8988T (cell line): ENCODE results near the gene ARHGEF12.

ENCODE experiments used
- DNase-seq: peaks from one replicate; pipeline ENCODE4 v3.0.0; 2011

The ARHGEF12 gene

GRCh38 chr11:120521176-120521575 is 185.0 kb downstream of the ARHGEF12 start:
- DNase-seq: no peak

DNA sequence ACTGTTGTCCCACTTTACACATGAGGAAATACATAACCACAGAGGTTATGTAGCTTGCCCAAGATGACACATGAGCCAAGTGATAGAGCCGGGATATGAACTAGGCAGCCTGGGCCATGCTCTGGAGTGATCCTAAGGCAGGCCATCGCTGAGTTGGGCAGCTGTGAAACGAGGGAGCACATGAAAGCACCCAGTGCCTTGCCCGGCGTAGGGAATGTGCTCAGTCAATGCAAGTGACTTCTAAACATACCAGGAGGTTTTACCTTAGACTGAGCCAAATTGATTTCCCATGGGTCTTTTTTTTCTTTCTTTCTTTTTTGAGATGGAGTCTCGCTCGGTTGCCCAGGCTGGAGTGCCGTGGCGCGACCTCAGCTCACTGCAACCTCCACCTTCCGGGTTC is 185.8 kb downstream of the ARHGEF12 start:
- DNase-seq: no peak

- DNase-seq: no peak
Observed at GRCh38 chr11:120522736-120523135, 186.5 kb downstream of the ARHGEF12 start.

- DNase-seq: no peak
Observed at GRCh38 chr11:120523196-120523595, 187.0 kb downstream of the ARHGEF12 start.

DNA sequence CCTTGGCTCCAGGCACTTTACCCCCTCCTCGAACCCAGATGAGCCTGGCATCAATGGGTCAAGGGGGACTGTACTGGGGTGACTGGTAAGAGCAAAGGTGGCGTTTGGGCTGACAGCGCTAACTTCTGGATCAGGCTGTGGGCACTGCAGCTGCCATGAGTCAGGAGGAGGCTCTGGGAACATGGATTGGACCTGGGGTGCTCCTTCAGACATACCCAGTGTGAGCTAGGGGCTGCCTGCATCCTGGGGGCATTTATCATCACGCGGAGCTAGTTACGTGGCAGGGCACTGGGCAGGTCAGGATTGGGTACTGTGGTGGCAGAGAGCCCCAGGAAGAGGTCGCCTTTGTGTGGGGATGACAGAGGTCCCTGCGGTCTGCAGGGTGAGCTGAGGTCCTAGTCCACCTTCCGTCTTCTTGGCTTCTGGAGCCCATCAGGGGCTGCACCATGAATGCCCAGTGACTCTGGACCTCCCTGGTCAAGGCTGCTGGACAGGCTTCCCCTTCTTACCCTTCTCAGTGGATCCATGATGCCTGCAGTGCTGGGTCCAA is 188.4 kb downstream of the ARHGEF12 start:
- no peak for DNase-seq

DNA sequence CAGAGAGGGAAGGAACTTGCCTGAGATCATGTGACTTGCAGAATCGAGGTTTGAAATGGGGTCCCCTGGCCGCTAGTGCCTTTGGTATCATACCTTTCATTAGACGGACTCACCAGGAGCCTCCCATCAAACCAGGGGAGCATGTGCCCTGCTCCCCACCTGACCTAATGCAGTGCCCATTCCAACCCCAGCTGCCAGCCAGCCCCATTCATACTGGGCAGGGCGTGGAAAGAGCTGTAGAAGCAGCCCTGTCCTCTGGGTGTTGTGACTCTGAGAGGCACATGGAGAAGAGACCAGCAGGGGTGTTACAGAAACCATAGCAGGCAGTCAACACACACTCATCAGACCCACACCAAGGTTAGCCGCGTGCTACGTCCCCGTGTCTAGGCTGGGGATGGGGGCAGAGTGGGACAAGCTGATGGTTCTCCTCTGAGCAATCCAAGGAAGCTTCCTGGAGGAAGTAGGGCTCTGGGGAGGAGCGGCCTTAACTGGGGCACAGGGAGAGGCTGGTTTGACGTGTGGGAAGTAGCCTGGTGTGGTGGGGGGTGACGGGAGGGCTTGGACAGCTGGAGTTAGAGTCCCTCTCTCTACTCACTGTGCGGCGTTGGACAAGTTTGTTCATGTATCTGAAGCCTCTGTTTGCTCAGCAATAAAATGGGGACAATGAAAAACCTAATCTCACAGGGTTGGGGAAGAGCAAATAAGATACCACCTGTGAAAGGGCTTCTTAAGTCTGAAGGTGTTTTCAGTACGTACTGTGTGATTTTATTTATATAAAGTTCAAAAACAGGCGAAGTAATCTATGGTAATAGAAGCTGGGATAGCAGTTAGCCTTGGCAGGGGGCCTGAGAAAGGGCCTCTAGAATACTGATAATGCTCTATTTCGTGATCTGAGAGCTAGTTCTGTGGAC is 189.3 kb downstream of the ARHGEF12 start:
- DNase-seq: no peak

DNA sequence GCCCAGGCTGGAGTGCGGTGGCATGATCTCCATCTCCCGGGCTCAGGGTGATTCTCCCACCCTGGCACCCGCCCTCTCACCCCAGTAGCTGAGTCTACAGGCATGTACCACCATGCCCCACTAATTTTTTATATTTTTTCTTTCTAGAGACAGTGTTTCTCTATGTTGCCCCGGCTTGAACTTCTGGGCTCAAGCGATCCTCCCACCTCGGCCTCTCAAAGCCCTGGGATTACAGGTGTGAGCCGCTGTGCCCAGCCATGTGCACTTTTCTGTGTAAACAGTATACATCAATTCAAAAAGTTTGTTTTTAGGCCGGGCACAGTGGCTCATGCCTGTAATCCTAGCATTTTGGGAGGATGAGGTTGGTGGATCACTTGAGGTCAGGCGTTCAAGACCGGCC is 190.0 kb downstream of the ARHGEF12 start:
- DNase-seq: no peak

DNA sequence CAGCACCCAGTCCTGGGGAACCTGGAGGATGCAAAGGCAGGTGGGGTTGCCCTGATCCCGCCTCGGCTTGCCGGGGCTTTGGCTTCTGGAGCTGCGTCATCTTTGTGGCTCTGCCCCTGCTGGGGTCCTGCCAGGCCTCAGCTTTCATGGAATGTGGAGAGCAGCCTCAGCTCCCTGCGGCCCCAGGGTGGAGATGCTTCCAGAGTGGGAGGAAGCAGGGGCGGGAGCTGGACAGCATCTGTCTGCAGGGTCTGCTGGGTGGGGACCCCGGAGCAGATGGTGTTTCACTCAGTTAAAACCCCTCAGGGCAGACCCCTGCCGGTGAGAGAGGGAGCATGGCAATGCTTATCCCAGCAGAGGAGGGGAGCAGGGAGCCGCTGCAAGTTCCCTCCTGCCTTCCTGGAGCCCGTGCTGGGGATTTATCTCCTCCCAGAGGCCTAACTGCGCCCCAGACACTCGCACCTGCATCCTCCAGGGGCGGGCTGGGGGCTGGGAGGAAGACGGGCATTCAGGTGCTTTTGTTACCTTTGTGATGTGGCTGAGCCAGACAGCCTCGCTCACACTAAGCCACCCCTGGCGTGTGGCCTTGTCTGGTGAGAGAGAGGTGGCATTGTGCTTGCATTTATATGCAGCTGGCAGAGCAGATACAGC is 191.0 kb downstream of the ARHGEF12 start:
- DNase-seq: no peak

DNA sequence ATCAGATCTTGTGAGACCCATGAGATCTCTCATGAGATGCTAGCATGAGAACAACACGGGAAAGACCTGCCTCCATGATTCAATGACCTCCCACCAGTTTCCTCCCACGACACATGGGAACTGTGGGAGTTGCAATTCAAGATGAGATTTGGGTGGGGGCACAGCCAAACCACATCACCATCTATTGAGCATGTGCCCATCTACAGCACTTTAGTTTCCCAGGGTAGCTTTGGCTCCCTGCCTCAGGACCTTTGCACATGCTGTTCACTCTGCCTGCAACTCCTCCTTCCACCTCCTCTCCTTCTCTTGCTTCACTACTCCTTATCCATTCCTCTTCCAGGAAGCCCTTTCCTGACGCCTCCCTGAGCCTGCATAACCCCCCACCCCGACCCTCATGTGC is 192.5 kb downstream of the ARHGEF12 start:
- no peak for DNase-seq

DNA sequence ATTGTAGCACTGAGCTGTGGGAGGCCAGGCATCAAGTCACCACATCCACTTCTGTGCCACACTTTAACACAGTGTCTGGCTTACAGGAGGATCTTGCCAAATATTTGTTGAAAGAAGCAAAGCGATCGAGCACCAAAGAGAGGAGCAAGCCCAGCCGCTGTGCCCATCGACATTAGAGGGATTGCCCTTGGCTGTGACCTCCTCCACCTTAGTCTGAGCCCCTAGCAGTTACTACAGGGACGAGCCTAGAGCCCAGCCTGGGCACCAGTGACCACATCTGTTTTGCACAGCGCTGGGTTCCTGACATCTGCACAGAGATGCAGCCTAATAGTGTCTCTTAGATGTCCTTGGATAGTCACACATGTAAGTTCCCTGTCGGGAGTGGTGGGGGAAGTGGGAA is 193.0 kb downstream of the ARHGEF12 start:
- DNase-seq: no peak

GRCh38 chr11:120529911-120530310 is 193.7 kb downstream of the ARHGEF12 start:
- no peak for DNase-seq

- DNase-seq: no peak
Observed at GRCh38 chr11:120532082-120532831, 196.0 kb downstream of the ARHGEF12 start.

GRCh38 chr11:120532832-120533196 is 196.6 kb downstream of the ARHGEF12 start:
- DNase-seq: no peak

DNA sequence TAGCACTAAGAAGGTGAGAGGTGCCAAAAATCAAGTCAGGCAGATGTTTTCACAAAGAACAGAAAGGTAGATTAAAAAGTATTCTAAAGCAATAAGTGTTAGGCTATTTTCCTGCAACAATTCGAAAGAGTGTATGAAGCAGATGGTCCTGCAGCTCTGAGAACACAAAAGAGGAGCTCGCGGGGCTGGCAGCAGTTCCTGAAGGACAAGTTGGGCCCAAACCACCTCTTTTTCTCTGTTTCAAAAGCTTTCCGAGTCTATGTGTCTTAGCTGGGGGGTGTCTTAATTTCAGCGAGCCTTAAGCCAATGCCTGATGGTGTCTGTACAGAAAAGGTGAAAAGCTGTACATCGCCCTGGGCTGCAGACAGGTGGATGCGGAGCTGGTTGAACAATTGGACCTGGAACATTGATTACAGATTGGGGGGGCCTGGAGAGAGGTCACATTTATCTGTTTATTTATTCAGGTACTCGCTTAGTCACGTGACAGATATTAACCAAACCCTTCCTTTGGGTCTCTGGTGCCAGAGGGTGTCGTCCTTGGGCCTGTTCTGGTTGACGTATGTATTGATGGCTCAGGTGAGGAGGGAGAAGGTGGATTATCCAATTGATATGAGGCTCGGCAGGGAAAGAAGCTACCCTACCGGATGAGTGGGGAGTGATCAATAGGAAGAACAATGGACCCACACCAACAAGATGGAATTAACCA is 200.0 kb downstream of the ARHGEF12 start:
- DNase-seq: no peak

- DNase-seq: no peak
Observed at GRCh38 chr11:120536797-120537169, 200.6 kb downstream of the ARHGEF12 start.

- no peak for DNase-seq
Observed at GRCh38 chr11:120537996-120538395, 201.8 kb downstream of the ARHGEF12 start.

DNA sequence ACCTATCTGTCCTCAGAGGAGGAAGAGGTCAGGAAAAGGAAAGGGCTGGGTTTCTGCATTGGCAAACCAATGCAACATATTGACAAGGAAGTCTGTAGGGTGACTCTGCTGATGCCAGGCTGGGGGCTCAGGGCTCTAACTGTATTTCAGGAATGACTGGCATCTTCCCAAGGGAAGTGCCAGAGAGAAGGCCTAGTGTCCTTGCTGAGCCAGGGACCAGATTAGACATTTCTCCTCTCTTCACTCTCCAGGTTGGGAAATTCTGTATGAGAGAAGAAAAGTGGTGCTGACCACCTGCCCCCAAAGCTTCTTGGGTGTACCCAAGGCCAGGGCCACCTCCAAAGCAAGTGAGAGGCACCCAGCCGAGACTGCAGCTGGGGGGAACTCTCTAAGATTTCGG is 202.5 kb downstream of the ARHGEF12 start:
- no peak for DNase-seq
